Activated CD8-positive, alpha-beta memory T cell treated with anti-CD3 and anti-CD28 coated beads for 36 hours (primary cell): ENCODE data around the gene EMID1. TPM values are rescaled to one million over a fixed set of nuclear protein-coding genes. Genes with fewer than 3 reads are reported as not detected.

ENCODE experiments used
- CTCF ChIA-PET: fragments of 350-600 bp; sonication (Branson Sonifier 250); formaldehyde crosslinking; loops from one replicate; lab custom pipeline; 2021; ENCODE audit warnings: antibody characterized with exemption; lab: Charles Lee
- POLR2A ChIA-PET: fragments of 350-600 bp; sonication (Branson Sonifier 250); formaldehyde crosslinking; loops from one replicate; lab custom pipeline; 2021; ENCODE audit warnings: antibody characterized with exemption; lab: Charles Lee
- total RNA-seq, 2 experiments: library from RNA; stranded (reverse); gene quantifications; one replicate each; pipeline ENCODE4 v1.2.3, GENCODE V29; 2021

The EMID1 gene
- not detected for total RNA-seq

GRCh38 chr22:29205594-29206371 lies at the start of gene EMID1:
Gene EMID1 (plus strand): TSS chr22:29205896. CDS start chr22:29206039, 143 bp downstream.
- POLR2A ChIA-PET = no interaction called here
- CTCF ChIA-PET = interaction anchor here (1.0 to 2.0 kb wide), 2 partner anchors 11 to 40 kb away, joined by 3 to 8 read pairs; no protein-coding TSS in a partner anchor

- ChIA-PET CTCF (no interaction called here), POLR2A (no interaction called here)
Measured at GRCh38 chr22:29155966-29156365, 49.7 kb upstream of the EMID1 start.

- ChIA-PET CTCF (interaction anchor here (1.3 kb wide), 1 partner anchor 89 kb away, joined by 3 read pairs; no protein-coding TSS in a partner anchor), POLR2A (no interaction called here)
Measured at GRCh38 chr22:29156507-29156906, 49.2 kb upstream of the EMID1 start.

GRCh38 chr22:29157759-29158535 lies 47.7 kb upstream of the EMID1 start:
- POLR2A ChIA-PET = no interaction called here
- CTCF ChIA-PET = interaction anchor here (1.3 kb wide), 1 partner anchor 88 kb away, joined by 3 read pairs; no protein-coding TSS in a partner anchor

GRCh38 chr22:29158546-29158945 lies 47.1 kb upstream of the EMID1 start:
- CTCF ChIA-PET = no interaction called here
- POLR2A ChIA-PET = no interaction called here

- POLR2A ChIA-PET = no interaction called here
- CTCF ChIA-PET = no interaction called here
Measured at GRCh38 chr22:29163808-29164207, 41.9 kb upstream of the EMID1 start.

GRCh38 chr22:29165321-29166060 lies 40.2 kb upstream of the EMID1 start:
- ChIA-PET CTCF (interaction anchor here (0.6 kb wide), 1 partner anchor 316 kb away, joined by 6 read pairs; no protein-coding TSS in a partner anchor), POLR2A (no interaction called here)

- POLR2A ChIA-PET = no interaction called here
- CTCF ChIA-PET = interaction anchor here (0.6 kb wide), 1 partner anchor 317 kb away, joined by 6 read pairs; no protein-coding TSS in a partner anchor
Measured at GRCh38 chr22:29166180-29166579, 39.5 kb upstream of the EMID1 start.

GRCh38 chr22:29167032-29167911 lies 38.4 kb upstream of the EMID1 start:
- POLR2A ChIA-PET = no interaction called here
- CTCF ChIA-PET = interaction anchor here (0.6 to 0.7 kb wide), 2 partner anchors 66 to 406 kb away, joined by 3 read pairs; no protein-coding TSS in a partner anchor

GRCh38 chr22:29171721-29172120 lies 34.0 kb upstream of the EMID1 start:
- CTCF ChIA-PET = no interaction called here

GRCh38 chr22:29172216-29172615 lies 33.5 kb upstream of the EMID1 start:
- CTCF ChIA-PET = interaction anchor here (0.6 kb wide), 1 partner anchor 190 kb away, joined by 3 read pairs; no protein-coding TSS in a partner anchor

More at GRCh38 chr22:29171721-29172120, 34.0 kb upstream of the EMID1 start:
- POLR2A ChIA-PET = no interaction called here

GRCh38 chr22:29175312-29175835 lies 30.3 kb upstream of the EMID1 start:
- ChIA-PET CTCF (no interaction called here), POLR2A (no interaction called here)

More at GRCh38 chr22:29172216-29172615, 33.5 kb upstream of the EMID1 start:
- POLR2A ChIA-PET = no interaction called here

- POLR2A ChIA-PET = no interaction called here
- CTCF ChIA-PET = no interaction called here
Measured at GRCh38 chr22:29183971-29184848, 21.5 kb upstream of the EMID1 start.

- CTCF ChIA-PET = no interaction called here
- POLR2A ChIA-PET = no interaction called here
Measured at GRCh38 chr22:29184849-29185490, 20.7 kb upstream of the EMID1 start.

GRCh38 chr22:29186302-29186701 lies 19.4 kb upstream of the EMID1 start:
- ChIA-PET CTCF (no interaction called here), POLR2A (no interaction called here)

- CTCF ChIA-PET = no interaction called here
- POLR2A ChIA-PET = no interaction called here
Measured at GRCh38 chr22:29187831-29188230, 17.9 kb upstream of the EMID1 start.

- CTCF ChIA-PET = no interaction called here
Measured at GRCh38 chr22:29190051-29190450, 15.6 kb upstream of the EMID1 start.

More at GRCh38 chr22:29190051-29190450, 15.6 kb upstream of the EMID1 start:
- POLR2A ChIA-PET = no interaction called here
